ENCODE measurements around the gene BCR.

Gene BCR

DNA sequence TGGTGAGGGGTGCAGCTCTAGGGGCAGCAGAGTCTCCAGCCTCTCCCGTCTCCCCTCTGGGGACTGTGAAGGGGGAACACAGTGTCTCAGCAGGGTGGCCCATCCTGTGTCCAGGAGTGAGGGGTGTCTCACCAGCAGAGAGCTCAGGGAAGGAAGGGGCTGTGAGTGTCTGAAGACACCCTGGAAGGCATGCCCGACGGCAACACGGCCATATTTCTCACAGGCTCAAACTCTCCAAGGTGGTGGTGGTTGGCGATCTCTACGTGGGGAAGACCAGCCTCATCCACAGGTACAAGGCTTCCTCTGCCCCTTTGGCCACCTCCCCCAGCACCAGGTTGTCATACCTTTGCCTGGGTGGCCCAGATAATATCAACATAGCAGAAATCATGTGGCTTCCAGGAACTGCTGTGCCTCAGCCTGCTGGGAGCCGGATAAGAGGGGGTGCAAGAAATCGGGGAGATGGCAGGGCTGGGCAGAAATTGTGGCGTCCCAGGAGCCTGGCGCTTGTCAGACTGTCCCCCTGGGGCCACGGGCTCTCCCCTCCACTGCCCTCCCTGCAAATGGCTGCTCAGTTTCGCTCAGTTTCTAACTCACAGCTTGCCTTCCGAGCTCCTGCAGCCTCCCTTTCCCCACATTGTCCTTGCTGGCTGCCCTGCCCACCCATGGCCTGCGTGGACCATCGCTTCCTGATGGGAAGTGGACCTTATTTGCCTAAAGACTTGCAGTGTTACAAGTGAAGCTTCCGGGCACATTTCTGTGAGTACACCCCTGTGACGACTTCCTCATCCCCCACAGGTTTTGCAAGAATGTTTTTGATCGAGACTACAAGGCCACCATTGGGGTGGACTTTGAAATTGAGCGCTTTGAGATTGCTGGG is 27.8 kb upstream of the BCR start:
- Histone ChIP-seq H2BK5ac (ENCODE audit: low read depth, low read length, poor library complexity) (no peak overlapping the region), H3K4me1 (ENCODE audit: control insufficient read depth in 1 of 2, insufficient read depth in 2 of 2, low read length in 2 of 2) (peaks cover 9 to 19% of the 10 kb centered on the region in 2 experiments), H2AK5ac (ENCODE audit: low read length) (peak overlapping the region; percentile 28), H3K4me3 (ENCODE audit: low read depth, low read length) (no peak overlapping the region), H2BK120ac (ENCODE audit: insufficient read depth, low read length, poor library complexity) (no peak overlapping the region), H4K12ac (ENCODE audit: low read depth, low read length) (no peak overlapping the region), H3K27ac (ENCODE audit: low read depth, low read length) (no peak overlapping the region), H4K8ac (ENCODE audit: low read depth, low read length) (peak overlapping the region; percentile 56), H3K4me2 (ENCODE audit: low read length) (no peak overlapping the region), H3K18ac (ENCODE audit: low read length) (peak overlapping the region; percentile 30), H3K79me2 (ENCODE audit: control insufficient read depth, insufficient read depth, low read length, poor library complexity) (no peaks in the 10 kb centered on the region), H3K27me3 (ENCODE audit: insufficient read depth, low read length) (no peaks in the 10 kb centered on the region), H2BK12ac (ENCODE audit: low read length) (no peak overlapping the region), H3K14ac (ENCODE audit: low read length) (peak overlapping the region; percentile 39), H3K9ac (ENCODE audit: low read length) (no peak overlapping the region), H3K23ac (ENCODE audit: low read length) (no peak overlapping the region), H3K36me3 (ENCODE audit: control insufficient read depth in 1 of 2, insufficient read depth in 2 of 2, low read length in 2 of 2) (no peaks in the 10 kb centered on the region), H3K4ac (ENCODE audit: low read depth, low read length) (no peak overlapping the region), H3K9me3 (ENCODE audit: insufficient read depth, low read depth, low read length) (peaks cover 2% of the 10 kb centered on the region), H4K91ac (ENCODE audit: low read depth, low read length) (no peak overlapping the region), H3K79me1 (ENCODE audit: low read length) (peaks cover 4% of the 10 kb centered on the region), H2AFZ (ENCODE audit: insufficient read depth, low read length, poor library complexity) (no peak overlapping the region)
- no CpG with 5 or more reads among the region's 19 CpGs for WGBS (ENCODE audit: extremely low coverage, insufficient coverage, insufficient read length)
- peak in 1 of 2 donors; percentile 51 for DNase-seq

GRCh38 chr22:23153994-23154393 is 26.3 kb upstream of the BCR start:
- Histone ChIP-seq H3K27ac (ENCODE audit: low read depth, low read length) (no peak overlapping the region), H3K79me2 (ENCODE audit: control insufficient read depth, insufficient read depth, low read length, poor library complexity) (peaks cover 2% of the 10 kb centered on the region), H3K18ac (ENCODE audit: low read length) (no peak overlapping the region), H3K36me3 (ENCODE audit: control insufficient read depth in 1 of 2, insufficient read depth in 2 of 2, low read length in 2 of 2) (no peaks in the 10 kb centered on the region), H3K27me3 (ENCODE audit: insufficient read depth, low read length) (no peaks in the 10 kb centered on the region), H3K4me2 (ENCODE audit: low read length) (no peak overlapping the region), H3K9ac (ENCODE audit: low read length) (no peak overlapping the region), H2AFZ (ENCODE audit: insufficient read depth, low read length, poor library complexity) (no peak overlapping the region), H4K12ac (ENCODE audit: low read depth, low read length) (no peak overlapping the region), H3K79me1 (ENCODE audit: low read length) (peaks cover 4% of the 10 kb centered on the region), H4K8ac (ENCODE audit: low read depth, low read length) (no peak overlapping the region), H3K4me3 (ENCODE audit: low read depth, low read length) (no peak overlapping the region), H3K23ac (ENCODE audit: low read length) (no peak overlapping the region), H3K9me3 (ENCODE audit: insufficient read depth, low read depth, low read length) (peaks cover 2% of the 10 kb centered on the region), H2AK5ac (ENCODE audit: low read length) (no peak overlapping the region), H2BK12ac (ENCODE audit: low read length) (no peak overlapping the region), H4K91ac (ENCODE audit: low read depth, low read length) (no peak overlapping the region), H3K4me1 (ENCODE audit: control insufficient read depth in 1 of 2, insufficient read depth in 2 of 2, low read length in 2 of 2) (peaks cover 16 to 22% of the 10 kb centered on the region in 2 experiments), H3K14ac (ENCODE audit: low read length) (no peak overlapping the region), H2BK120ac (ENCODE audit: insufficient read depth, low read length, poor library complexity) (no peak overlapping the region), H2BK5ac (ENCODE audit: low read depth, low read length, poor library complexity) (no peak overlapping the region), H3K4ac (ENCODE audit: low read depth, low read length) (no peak overlapping the region)
- whole genome bisulfite sequencing (ENCODE audit: extremely low coverage, insufficient coverage, insufficient read length) = no CpG with 5 or more reads among the region's 7 CpGs
- DNase-seq = no peak

DNA sequence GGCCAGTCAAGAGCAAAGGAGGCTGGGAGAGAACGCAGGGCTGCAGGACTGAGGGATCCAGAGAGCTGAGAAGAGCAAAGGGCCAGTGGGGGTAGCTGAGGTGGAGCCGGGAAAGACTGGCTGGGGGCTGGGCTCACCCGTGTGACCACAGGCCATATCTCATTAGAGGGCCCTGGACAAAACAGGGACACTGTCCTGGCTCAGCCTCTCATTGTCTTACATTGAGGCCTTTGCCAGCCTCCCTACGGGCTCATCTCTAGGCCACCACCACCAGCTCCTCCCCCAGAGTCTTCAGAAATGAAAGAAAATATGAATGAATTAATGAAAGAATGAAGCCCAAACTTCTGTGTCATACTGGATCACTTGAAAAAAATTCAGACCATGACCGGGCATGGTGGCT is 25.8 kb upstream of the BCR start:
- Histone ChIP-seq H3K27ac (ENCODE audit: low read depth, low read length) (no peak overlapping the region), H3K4me2 (ENCODE audit: low read length) (no peak overlapping the region), H3K79me2 (ENCODE audit: control insufficient read depth, insufficient read depth, low read length, poor library complexity) (peaks cover 2% of the 10 kb centered on the region), H2BK5ac (ENCODE audit: low read depth, low read length, poor library complexity) (no peak overlapping the region), H3K36me3 (ENCODE audit: control insufficient read depth in 1 of 2, insufficient read depth in 2 of 2, low read length in 2 of 2) (no peaks in the 10 kb centered on the region), H3K4me1 (ENCODE audit: control insufficient read depth in 1 of 2, insufficient read depth in 2 of 2, low read length in 2 of 2) (peaks cover 16 to 22% of the 10 kb centered on the region in 2 experiments), H3K18ac (ENCODE audit: low read length) (no peak overlapping the region), H2AK5ac (ENCODE audit: low read length) (no peak overlapping the region), H4K12ac (ENCODE audit: low read depth, low read length) (no peak overlapping the region), H3K9ac (ENCODE audit: low read length) (no peak overlapping the region), H3K27me3 (ENCODE audit: insufficient read depth, low read length) (no peaks in the 10 kb centered on the region), H3K9me3 (ENCODE audit: insufficient read depth, low read depth, low read length) (peaks cover 2% of the 10 kb centered on the region), H2AFZ (ENCODE audit: insufficient read depth, low read length, poor library complexity) (no peak overlapping the region), H3K4me3 (ENCODE audit: low read depth, low read length) (no peak overlapping the region), H4K91ac (ENCODE audit: low read depth, low read length) (no peak overlapping the region), H4K8ac (ENCODE audit: low read depth, low read length) (peak overlapping the region; percentile 32), H2BK120ac (ENCODE audit: insufficient read depth, low read length, poor library complexity) (no peak overlapping the region), H3K14ac (ENCODE audit: low read length) (no peak overlapping the region), H3K4ac (ENCODE audit: low read depth, low read length) (no peak overlapping the region), H3K79me1 (ENCODE audit: low read length) (peaks cover 4% of the 10 kb centered on the region), H2BK12ac (ENCODE audit: low read length) (no peak overlapping the region), H3K23ac (ENCODE audit: low read length) (no peak overlapping the region)
- WGBS (ENCODE audit: extremely low coverage, insufficient coverage, insufficient read length) = no CpG with 5 or more reads among the region's 5 CpGs
- DNase-seq = peak; percentile 47 to 78

GRCh38 chr22:23155143-23155542 is 25.2 kb upstream of the BCR start:
- Histone ChIP-seq H3K4me2 (ENCODE audit: low read length) (no peak overlapping the region), H3K18ac (ENCODE audit: low read length) (no peak overlapping the region), H3K9me3 (ENCODE audit: insufficient read depth, low read depth, low read length) (no peaks in the 10 kb centered on the region), H3K36me3 (ENCODE audit: control insufficient read depth in 1 of 2, insufficient read depth in 2 of 2, low read length in 2 of 2) (no peaks in the 10 kb centered on the region), H2AK5ac (ENCODE audit: low read length) (no peak overlapping the region), H3K27ac (ENCODE audit: low read depth, low read length) (no peak overlapping the region), H3K4me1 (ENCODE audit: control insufficient read depth in 1 of 2, insufficient read depth in 2 of 2, low read length in 2 of 2) (peaks cover 16 to 18% of the 10 kb centered on the region in 2 experiments), H4K8ac (ENCODE audit: low read depth, low read length) (no peak overlapping the region), H4K91ac (ENCODE audit: low read depth, low read length) (no peak overlapping the region), H3K4ac (ENCODE audit: low read depth, low read length) (no peak overlapping the region), H3K27me3 (ENCODE audit: insufficient read depth, low read length) (no peaks in the 10 kb centered on the region), H2BK5ac (ENCODE audit: low read depth, low read length, poor library complexity) (no peak overlapping the region), H3K79me2 (ENCODE audit: control insufficient read depth, insufficient read depth, low read length, poor library complexity) (peaks cover 2% of the 10 kb centered on the region), H3K9ac (ENCODE audit: low read length) (no peak overlapping the region), H3K4me3 (ENCODE audit: low read depth, low read length) (no peak overlapping the region), H2BK120ac (ENCODE audit: insufficient read depth, low read length, poor library complexity) (no peak overlapping the region), H2AFZ (ENCODE audit: insufficient read depth, low read length, poor library complexity) (no peak overlapping the region), H3K14ac (ENCODE audit: low read length) (no peak overlapping the region), H2BK12ac (ENCODE audit: low read length) (no peak overlapping the region), H3K79me1 (ENCODE audit: low read length) (peaks cover 4% of the 10 kb centered on the region), H4K12ac (ENCODE audit: low read depth, low read length) (no peak overlapping the region), H3K23ac (ENCODE audit: low read length) (no peak overlapping the region)
- no CpG with 5 or more reads among the region's 3 CpGs for WGBS (ENCODE audit: extremely low coverage, insufficient coverage, insufficient read length)
- no peak for DNase-seq

Measured in trophoblast cell (in vitro differentiated cells and primary cell).